HG03442 (cell line): Measurements from ENCODE around the gene APOA4.

Experiments
- ATAC-seq: cut with Tn5 transposase; IDR thresholded peaks from one replicate; pipeline ENCODE4 v1.9.1; 2021; ENCODE audit warnings: mild to moderate bottlenecking, moderate library complexity; ENCODE audit not compliant: unreplicated experiment

APOA4 gene

DNA sequence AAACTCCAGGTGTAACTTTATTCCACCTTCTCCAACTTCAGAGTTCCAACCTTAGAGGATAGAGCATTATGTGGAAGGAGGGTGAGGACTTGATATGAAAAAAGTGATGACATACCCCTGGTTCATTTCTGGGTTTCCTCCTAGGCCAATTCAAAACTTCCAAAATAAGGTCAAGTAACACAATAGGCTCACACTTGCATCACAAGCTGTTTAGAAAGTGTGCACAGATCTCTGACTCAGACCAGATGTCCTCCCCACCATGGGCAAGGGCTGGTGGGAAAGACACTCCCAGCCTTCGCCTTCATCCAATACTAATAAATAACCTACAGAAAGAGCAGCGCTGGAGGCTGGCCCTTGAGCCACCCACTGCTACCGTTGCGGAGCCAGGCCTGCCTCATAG lies 44.5 kb downstream of the APOA4 start:
- ATAC-seq, result no peak

- ATAC-seq, result no peak
Observed at GRCh38 chr11:116777056-116777455, 46.0 kb downstream of the APOA4 start.

DNA sequence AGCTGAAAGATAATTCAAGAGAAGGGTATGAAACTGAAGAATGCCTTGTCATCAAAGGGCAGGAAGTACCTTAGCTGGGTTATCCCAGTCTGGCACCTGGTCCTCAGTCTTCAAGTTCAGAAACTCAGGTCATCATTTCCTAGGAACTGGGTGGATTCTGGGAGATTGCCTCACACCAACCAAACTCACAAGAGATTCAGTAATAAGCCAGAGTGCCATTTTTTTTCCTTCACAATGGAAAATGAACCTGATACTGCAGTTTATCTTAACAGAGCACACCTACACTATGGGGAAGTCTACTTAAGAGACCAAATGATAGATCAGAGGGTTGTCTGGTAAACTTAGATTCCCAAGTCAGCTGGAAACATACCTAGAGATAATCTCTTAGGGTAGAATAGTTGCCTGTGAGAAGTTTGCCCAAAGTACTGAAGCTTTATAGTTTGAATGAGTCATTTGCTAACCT lies 46.6 kb downstream of the APOA4 start:
- ATAC-seq, result no peak

DNA sequence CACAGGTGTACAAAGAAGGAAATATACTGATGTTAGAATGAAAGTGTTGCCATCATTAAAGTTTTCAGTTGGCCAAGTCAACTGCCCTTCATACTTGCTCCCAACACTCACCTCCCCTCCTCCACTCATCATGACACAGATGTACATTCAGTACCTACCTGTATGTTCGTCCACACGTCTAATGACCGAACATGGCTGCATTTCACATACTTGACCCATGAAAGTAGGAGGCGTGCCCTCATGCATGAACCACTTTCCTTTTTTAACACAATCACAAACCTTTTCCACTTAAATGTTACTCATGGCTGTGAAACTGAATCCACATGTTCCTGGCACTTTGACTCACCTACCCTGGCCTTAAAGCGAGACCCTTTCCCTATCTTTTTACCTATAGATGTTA lies 47.1 kb downstream of the APOA4 start:
- no peak for ATAC-seq

DNA sequence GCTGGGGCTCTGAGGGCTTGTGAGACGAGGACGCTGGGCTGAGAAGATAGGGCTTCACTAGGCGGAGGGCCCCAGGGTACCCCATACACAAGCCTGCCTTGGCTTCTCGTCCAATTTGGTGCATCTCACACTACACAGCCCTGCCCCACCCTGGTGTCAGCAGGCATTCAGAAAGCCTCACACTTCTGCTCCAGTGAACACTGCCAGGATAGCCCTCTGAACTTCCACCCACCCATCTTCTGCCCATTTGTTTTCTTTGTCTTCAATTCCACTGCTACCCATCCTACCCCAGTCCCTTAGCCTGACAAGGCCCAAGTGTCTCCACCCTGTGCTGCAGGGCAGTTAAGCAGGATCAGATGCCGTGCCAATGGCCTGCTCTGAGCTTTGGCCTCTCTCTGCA lies 48.4 kb downstream of the APOA4 start:
- no peak for ATAC-seq

DNA sequence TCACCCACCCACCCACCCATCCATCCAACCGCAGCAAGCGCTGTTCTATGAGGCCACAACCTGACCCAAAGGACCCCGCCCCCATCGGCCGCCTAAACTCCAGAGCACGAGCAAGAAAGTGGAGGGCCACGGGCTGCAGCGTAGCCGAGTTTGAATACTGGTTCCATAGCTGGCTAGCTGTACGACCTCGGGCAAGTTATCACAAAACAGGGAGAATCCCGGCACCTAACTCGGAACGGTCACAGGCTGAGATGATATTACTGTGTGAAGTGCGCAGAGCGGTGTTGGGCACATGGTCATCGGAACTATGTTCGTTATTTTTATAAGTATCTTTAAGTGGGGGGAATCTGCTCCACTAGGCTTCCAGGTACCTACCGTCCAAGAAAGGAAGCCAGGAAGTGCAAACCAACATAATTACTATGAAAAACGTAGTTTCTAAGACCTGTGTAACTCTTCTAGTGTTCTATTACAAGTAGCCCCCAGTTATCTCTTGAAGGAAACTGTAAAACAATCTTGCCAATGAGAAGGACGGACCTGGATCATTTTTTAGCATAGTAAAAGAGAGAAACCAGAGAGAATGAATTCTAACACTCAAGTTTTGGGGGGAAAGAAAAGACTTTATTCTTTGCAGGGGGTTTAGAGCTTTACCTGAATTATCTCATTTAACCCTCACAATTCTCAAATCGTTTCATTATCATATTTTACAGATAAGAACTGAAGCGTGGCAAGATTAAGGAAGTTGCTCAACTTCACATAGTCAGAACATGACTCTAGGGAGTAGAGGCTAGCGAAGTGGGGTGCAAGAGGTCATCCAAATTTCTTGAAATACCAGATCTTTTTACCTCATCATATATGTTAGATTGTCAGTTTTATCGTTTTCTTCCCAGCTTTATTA lies 49.7 kb downstream of the APOA4 start:
- ATAC-seq, result peak; percentile 37

DNA sequence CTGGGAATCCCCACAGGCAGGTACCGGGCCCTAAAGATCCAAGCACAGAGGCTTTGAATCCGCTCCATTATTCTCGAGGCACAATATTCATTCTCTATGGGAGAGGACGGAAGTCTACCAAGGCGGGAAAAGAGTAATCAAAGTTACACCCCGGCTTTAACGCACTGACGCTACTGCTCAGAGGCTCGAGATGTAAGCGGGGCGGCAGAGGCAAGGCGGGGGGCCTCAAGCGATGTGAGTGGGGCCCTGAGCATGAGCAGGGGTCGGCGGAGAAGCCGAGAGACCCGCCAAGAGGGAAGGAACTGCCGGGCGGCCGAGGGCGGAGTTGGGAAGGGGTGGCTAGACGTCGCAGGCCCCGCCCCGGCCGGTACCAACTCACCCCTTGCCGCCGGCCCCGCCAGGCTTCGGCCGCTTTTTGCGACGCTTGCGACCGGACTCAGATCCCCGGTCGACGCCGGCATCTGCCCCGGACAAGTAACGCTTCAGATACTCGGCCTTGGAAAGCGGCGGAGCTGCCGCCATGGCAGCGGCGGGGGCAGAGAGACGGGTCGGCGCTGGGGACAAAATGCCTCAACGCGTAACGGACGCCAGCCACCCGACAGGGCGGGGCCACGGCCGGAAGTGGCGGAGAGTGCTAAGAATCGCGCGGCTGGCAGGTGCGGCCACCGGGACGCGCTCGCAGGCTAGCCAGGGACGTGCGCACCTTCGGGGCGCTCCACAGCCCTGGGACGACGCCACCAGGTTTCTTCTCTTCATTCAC lies 50.5 kb downstream of the APOA4 start, which contains the start of gene BUD13:
Gene BUD13 (minus strand): TSS at position 545 of the 760 bp plus-strand sequence. CDS start 23 bp downstream, at position 522.
- ATAC-seq, result peak; percentile 82

DNA sequence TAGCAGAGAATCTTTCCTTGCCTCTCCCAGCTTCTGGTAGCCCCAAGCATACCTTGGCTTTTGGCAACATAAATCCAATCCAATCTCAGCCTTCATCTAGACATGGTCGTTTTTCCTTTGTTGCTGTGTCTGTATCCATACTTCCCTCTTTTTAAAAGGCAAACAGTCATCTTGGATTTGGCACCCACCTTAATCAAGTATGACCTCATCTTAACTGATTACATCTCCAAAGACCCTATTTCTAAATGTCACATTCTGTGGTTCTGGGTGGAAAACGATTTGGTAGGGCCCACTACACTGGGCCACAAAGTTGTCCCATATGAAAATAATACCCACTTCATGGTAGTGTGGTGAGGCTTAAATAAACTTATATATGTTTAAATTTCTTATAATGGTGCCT lies 51.2 kb downstream of the APOA4 start:
- no peak for ATAC-seq
